Cardiac muscle cell (in vitro differentiated cells and primary cell): ENCODE measurements around the gene MAP3K12. TPM values are rescaled to one million over a fixed set of nuclear protein-coding genes. Genes with fewer than 3 reads are reported as not detected.

ENCODE experiments used
- DNase-seq, 2 donors: peaks; one replicate each; pipeline versions ENCODE4 v3.0.0 to v3.0.0-alpha.2; 2010 to 2017; ENCODE audit warnings: low read depth in 1 of 2, low spot score in 1 of 2
- H3K27ac ChIP-seq: fragments of 200-600 bp; sonication (generic); 2 replicates; pipeline ENCODE4 v1.5.1; 2016
- H3K27me3 ChIP-seq: fragments of 200-600 bp; sonication (generic); 2 replicates; pipeline ENCODE4 v1.6.0; 2016; ENCODE audit warnings: control low read depth
- H3K36me3 ChIP-seq: fragments of 200-600 bp; sonication (generic); 2 replicates; pipeline ENCODE4 v1.5.1; 2016; ENCODE audit warnings: control low read depth
- H3K4me1 ChIP-seq: fragments of 200-600 bp; sonication (generic); 2 replicates; pipeline ENCODE4 v1.8.1; 2017; ENCODE audit warnings: low read depth, mild to moderate bottlenecking, mixed run types
- H3K4me3 ChIP-seq: fragments of 200-600 bp; sonication (generic); 2 replicates; pipeline ENCODE4 v1.5.1; 2016; ENCODE audit warnings: mild to moderate bottlenecking
- H3K9me3 ChIP-seq: fragments of 200-600 bp; sonication (generic); 2 replicates; pipeline ENCODE4 v1.5.1; 2017; ENCODE audit warnings: low read depth, mild to moderate bottlenecking, control low read depth
- polyA plus RNA-seq: library from polyadenylated mRNA; unstranded; fragments of >200 nt; fragmentation: Nextera tagmentation; extraction: Ambion mirVana; gene quantifications from 2 replicates; pipeline ENCODE4 v1.2.1, GENCODE V29; 2016
- total RNA-seq: library from RNA; depleted of rRNA; stranded (reverse); fragments of >200 nt; gene quantifications from 2 replicates; pipeline ENCODE4 v1.2.3, GENCODE V29; 2016
- TF ChIP-seq, protein P1 (sequence below): IDR thresholded peaks from 2 replicates; pipeline ENCODE4 v1.5.1; 2012; ENCODE audit warnings: low read depth, mild to moderate bottlenecking, low read length

Gene MAP3K12
- total and polyA plus RNA-seq, 2 experiments from 2014 or later = 15.1 to 26.1 TPM

DNA sequence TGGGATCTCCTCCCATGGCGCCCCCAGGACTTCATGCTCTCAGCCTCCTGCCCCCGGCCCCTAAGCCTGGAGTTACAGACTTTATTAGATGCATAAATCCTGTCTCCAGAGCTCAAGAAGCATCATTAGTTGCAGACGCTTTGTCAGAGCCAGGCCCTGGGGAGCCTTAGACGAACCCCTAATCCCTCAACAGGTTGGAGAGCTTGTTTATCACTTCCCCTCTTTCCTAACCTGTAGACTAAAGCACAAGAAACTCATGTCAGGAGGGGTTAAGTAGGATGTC, 8.3 kb upstream of the MAP3K12 start:
- TF ChIP-seq, protein P1, sequence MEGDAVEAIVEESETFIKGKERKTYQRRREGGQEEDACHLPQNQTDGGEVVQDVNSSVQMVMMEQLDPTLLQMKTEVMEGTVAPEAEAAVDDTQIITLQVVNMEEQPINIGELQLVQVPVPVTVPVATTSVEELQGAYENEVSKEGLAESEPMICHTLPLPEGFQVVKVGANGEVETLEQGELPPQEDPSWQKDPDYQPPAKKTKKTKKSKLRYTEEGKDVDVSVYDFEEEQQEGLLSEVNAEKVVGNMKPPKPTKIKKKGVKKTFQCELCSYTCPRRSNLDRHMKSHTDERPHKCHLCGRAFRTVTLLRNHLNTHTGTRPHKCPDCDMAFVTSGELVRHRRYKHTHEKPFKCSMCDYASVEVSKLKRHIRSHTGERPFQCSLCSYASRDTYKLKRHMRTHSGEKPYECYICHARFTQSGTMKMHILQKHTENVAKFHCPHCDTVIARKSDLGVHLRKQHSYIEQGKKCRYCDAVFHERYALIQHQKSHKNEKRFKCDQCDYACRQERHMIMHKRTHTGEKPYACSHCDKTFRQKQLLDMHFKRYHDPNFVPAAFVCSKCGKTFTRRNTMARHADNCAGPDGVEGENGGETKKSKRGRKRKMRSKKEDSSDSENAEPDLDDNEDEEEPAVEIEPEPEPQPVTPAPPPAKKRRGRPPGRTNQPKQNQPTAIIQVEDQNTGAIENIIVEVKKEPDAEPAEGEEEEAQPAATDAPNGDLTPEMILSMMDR = no peak
- Histone ChIP-seq H3K4me3 (no peak overlapping the region), H3K27ac (no peak overlapping the region), H3K36me3 (peaks cover 5% of the 10 kb centered on the region), H3K4me1 (no peaks in the 10 kb centered on the region), H3K27me3 (no peaks in the 10 kb centered on the region), H3K9me3 (no peaks in the 10 kb centered on the region)
- DNase-seq = no peak

DNA sequence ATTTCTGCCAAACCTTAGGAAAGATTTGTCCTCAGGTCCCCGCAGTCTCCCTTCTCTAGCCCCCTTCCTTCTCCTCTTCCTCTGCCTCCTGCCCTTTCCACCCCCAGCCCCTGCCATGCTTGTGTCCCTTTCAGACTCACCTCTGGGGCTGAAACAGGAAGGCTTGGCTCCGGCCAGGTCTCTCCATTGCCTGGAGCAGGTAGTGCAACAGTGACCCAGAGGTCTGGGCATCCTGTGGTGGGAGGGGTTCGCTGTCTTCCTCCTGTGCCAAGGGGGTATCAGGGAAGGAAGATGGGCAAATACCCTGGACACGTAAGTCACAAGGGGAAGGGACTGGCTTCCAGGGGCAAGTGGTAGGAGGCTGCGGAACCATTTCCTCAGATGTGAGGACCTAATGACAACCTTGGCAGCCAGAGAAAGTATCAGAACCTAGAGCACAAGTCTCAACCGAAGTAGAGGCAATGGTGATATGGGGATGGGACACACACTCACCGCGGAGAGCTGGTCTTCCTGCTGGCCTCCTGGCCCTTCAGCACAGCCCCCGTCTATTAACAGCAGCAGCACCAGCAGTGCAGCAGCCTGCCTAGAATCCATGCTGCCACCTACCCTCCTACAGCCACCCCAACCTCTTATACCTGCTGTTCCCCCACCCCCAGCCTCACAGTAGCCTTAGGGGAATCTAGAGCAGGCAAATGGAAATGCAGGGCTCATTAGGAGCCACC, 7.8 kb upstream of the MAP3K12 start, which contains the start of gene NPFF:
Gene NPFF, minus strand, starts transcription at position 604 of the 722 bp plus-strand sequence. Its CDS starts 10 bp downstream, at position 594.
- TF ChIP-seq, protein P1 = no peak
- peaks cover 5% of the 10 kb centered on the region for H3K36me3 ChIP-seq
- no peaks in the 10 kb centered on the region for H3K9me3 ChIP-seq
- peaks cover under 1% of the 10 kb centered on the region for H3K4me1 ChIP-seq
- H3K27ac ChIP-seq = no peak within 1 kb of the TSS
- no peak within 1 kb of the TSS for H3K4me3 ChIP-seq
- no peaks in the 10 kb centered on the region for H3K27me3 ChIP-seq
- no peak for DNase-seq

DNA sequence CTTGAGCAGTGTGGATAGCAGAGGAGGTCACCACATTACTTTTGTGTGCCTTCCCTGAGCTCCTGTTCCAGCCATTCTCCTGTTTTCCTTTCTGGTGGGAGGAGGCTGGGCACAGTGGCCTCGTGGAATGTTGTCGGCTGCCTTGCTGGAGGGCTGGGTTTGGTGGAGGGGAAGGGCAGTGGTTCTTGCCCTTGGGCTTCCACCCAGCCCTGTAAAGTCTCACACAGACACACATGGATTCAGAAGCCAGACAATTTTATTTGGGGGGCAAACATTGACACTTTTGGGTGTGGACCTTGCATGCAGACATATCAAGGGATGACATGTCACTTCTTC, 7.2 kb upstream of the MAP3K12 start:
- no peak for DNase-seq
- Histone ChIP-seq H3K27me3 (no peaks in the 10 kb centered on the region), H3K27ac (no peak overlapping the region), H3K36me3 (peaks cover 5% of the 10 kb centered on the region), H3K4me3 (no peak overlapping the region), H3K9me3 (no peaks in the 10 kb centered on the region), H3K4me1 (peaks cover 7% of the 10 kb centered on the region)
- TF ChIP-seq, protein P1 = no peak

DNA sequence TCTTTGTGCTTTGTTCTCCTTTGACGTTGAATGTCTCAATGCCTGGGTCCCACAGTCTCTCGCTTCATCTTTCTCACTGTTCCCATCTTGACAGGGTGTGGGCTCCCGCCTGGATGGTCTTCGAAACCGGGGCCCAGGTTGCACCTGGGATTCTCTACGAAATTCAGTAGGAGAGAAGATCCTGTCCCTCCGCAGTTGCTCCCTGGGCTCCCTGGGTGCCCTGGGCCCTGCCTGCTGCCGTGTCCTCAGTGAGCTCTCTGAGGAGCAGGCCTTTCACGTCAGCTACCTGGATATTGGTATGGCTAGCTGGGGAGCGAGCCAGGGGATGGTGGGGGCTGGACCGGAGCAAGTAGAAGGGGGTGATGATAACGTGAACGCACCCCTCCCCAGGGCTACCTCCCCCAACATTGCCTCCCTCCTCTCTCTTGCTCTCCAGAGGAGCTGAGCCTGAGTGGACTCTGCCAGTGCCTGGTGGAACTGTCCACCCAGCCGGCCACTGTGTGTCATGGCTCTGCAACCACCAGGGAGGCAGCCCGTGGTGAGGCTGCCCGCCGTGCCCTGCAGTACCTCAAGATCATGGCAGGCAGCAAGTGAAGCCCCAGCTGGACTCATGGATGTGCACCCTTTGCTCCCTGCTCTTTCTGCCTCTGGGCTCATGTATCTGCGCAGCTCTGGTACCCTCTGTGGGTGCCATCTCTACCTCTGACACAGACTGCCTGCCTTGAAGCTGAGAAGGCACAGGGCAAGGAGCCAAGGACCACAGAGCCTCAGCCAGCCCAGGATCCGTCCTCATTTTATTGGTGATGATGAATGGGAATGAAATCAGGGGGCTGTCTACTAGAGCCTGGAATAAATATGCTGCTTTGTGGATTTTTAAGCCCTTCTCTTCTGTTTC, 6.5 kb upstream of the MAP3K12 start:
- DNase-seq = no peak
- Histone ChIP-seq H3K4me3 (no peak overlapping the region), H3K27me3 (no peaks in the 10 kb centered on the region), H3K9me3 (no peaks in the 10 kb centered on the region), H3K27ac (no peak overlapping the region), H3K4me1 (peaks cover 7% of the 10 kb centered on the region), H3K36me3 (peaks cover 5% of the 10 kb centered on the region)
- TF ChIP-seq, protein P1 = no peak

DNA sequence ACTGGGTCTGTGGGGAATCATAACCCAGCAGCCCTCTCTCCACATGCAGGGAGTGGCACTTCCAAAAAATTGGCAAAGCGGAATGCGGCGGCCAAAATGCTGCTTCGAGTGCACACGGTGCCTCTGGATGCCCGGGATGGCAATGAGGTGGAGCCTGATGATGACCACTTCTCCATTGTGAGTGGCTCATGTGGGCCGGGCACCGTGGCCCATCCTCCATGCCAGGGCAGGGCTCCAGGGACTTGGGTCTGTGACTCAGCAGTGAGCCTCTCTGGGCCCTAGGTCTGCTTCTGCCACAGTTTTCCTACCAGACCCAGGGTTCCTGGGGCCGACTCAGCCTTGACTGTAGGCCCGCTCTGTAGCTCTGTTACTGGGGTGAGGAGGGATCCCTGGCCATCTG, 5.8 kb upstream of the MAP3K12 start:
- TF ChIP-seq, protein P1 = no peak
- Histone ChIP-seq H3K27ac (no peak overlapping the region), H3K4me1 (peaks cover 9% of the 10 kb centered on the region), H3K36me3 (peaks cover 5% of the 10 kb centered on the region), H3K9me3 (no peaks in the 10 kb centered on the region), H3K27me3 (no peaks in the 10 kb centered on the region), H3K4me3 (no peak overlapping the region)
- DNase-seq = peak in 1 of 2 donors; percentile 49
